Measurements from ENCODE around the gene CREB5. TPM values are rescaled to one million over a fixed set of nuclear protein-coding genes. Genes with fewer than 3 reads are reported as not detected.
"Not testable (repeated sequence)": the region's sequence is repeated elsewhere in the genome, so short reads cannot be mapped to it uniquely, and the experiment has no call there.

Gene CREB5
- total and polyA plus RNA-seq, 7 donors, result 0.86 to 33.8 (median 16.6) TPM

DNA sequence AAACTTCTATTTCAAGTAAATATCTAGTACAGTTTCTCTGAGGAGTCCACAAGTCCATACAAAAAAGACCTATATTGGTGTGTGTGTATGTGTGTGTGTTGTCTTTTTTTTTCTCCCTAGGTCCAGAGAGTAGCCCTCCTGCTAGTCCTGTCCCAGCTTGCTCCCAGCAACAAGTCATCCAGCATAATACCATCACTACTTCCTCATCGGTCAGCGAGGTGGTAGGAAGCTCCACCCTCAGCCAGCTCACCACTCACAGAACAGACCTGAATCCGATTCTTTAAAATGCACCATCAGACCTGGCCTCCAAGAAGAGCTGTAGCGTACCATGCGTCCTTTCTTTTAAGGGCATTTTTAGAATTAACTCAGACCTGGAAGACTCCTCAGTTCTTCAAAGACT, 406.7 kb downstream of the CREB5 start:
- no peak for DNase-seq

DNA sequence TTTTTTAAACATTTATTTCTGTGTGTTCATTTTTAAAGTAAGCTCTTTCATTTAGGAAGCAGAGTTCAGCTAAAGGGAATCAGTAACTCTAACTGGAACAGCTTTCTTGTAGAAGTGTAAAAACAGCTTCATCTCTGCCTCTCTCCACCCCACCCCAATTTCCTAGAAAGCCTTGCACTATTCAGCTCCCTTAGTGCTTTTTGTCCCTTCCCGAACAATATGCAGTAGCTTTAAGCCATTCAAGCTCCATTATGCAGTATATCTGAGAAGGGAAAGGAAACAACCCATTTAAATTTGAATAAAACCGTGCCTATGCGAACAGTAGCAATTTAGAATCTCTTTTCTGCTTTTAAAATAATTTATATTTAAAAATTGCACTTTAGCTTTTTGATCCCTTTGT, 411.3 kb downstream of the CREB5 start:
- WGBS, 3 donors, result 87 to 94% (median 94%) methylated on average over 3 of the region's 3 CpGs
- DNase-seq (no peak), ATAC-seq (no peak)

More for the DNA sequence above, 406.7 kb downstream of the CREB5 start:
- no peak for ATAC-seq
- Histone ChIP-seq H3K27me3 (ENCODE audit: insufficient read depth in 3 of 3, low read length in 2 of 3) (no peaks in the 10 kb centered on the region), H3K4me3 (no peak overlapping the region), H3K36me3 (ENCODE audit: insufficient read depth in 1 of 2, low read depth in 1 of 2) (peaks cover 0 to 20% of the 10 kb centered on the region in 2 donors), H3K27ac (no peak overlapping the region), H3K4me1 (peaks cover 4% of the 10 kb centered on the region), H3K9me3 (no peaks in the 10 kb centered on the region)
- TF ChIP-seq, protein P1, sequence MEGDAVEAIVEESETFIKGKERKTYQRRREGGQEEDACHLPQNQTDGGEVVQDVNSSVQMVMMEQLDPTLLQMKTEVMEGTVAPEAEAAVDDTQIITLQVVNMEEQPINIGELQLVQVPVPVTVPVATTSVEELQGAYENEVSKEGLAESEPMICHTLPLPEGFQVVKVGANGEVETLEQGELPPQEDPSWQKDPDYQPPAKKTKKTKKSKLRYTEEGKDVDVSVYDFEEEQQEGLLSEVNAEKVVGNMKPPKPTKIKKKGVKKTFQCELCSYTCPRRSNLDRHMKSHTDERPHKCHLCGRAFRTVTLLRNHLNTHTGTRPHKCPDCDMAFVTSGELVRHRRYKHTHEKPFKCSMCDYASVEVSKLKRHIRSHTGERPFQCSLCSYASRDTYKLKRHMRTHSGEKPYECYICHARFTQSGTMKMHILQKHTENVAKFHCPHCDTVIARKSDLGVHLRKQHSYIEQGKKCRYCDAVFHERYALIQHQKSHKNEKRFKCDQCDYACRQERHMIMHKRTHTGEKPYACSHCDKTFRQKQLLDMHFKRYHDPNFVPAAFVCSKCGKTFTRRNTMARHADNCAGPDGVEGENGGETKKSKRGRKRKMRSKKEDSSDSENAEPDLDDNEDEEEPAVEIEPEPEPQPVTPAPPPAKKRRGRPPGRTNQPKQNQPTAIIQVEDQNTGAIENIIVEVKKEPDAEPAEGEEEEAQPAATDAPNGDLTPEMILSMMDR (IDR thresholded peaks at IDR 0.05), result no peak
- intact Hi-C loops (cut with DNase I), result no loop called here
- WGBS, 3 donors, result 88 to 95% (median 89%) methylated on average over 5 of the region's 5 CpGs

DNA sequence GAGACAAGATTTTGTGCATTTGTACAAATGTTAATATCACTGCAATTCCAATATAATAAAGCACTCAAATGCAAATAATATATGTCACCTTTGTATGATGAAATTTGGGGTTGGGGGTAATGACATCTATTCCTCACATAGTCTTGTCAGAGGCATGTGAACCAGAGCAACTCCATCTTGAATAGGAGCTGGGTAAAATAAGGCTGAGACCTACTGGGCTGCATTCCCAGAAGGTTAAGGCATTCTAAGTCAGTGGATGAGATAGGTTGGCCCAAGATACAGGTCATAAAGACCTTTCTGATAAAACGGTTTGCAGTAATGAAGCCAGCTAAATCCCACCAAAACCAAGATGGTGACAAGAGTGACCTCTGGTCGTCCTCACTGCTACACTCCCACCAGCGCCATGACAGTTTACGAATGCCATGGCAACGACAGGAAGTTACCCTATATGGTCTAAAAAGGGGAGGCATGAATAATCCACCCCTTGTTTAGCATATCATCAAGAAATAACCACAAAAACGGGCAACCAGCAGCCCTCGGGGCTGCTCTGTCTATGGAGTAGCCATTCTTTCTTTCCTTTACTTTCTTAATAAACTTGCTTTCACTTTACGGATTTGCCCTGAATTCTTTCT, 413.6 kb downstream of the CREB5 start:
- H3K36me3 ChIP-seq (ENCODE audit: insufficient read depth in 1 of 2, low read depth in 1 of 2); H3K4me3 ChIP-seq; H3K4me1 ChIP-seq; DNase-seq; intact Hi-C loops (cut with DNase I); H3K27me3 ChIP-seq (ENCODE audit: insufficient read depth in 3 of 3, low read length in 2 of 3); H3K27ac ChIP-seq; H3K9me3 ChIP-seq; ATAC-seq: not testable (repeated sequence)
- WGBS, 3 donors, result 86 to 93% (median 90%) methylated on average over 8 of the region's 8 CpGs

More for the DNA sequence above, 411.3 kb downstream of the CREB5 start:
- Histone ChIP-seq H3K27ac (no peak overlapping the region), H3K36me3 (ENCODE audit: insufficient read depth in 1 of 2, low read depth in 1 of 2) (peaks cover 0 to 16% of the 10 kb centered on the region in 2 donors), H3K4me1 (no peaks in the 10 kb centered on the region), H3K9me3 (no peaks in the 10 kb centered on the region), H3K4me3 (no peak overlapping the region), H3K27me3 (ENCODE audit: insufficient read depth in 3 of 3, low read length in 2 of 3) (no peaks in the 10 kb centered on the region)
- TF ChIP-seq, protein P1 (IDR thresholded peaks at IDR 0.05), result no peak
- intact Hi-C loops (cut with DNase I), result no loop called here

DNA sequence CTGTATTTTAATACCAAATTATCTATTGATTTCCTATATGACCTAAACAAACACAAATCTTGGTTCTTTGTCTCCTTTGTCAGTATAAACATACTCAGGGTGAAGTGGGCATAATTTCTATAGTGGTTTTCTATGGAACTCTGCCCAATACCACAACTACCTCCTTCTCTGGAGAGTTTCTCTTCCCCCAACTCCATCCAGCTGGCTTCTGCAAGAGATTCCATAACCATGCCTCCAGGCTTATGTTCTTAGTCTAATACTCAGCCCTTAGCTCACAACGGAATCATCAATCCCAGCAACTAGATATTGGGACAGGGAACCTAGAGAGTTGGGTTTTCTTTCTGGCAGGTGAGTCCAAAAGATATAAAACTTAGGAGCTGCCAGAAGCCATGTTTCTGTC, 418.5 kb downstream of the CREB5 start:
- no peaks in the 10 kb centered on the region for H3K27me3 ChIP-seq (ENCODE audit: insufficient read depth in 3 of 3, low read length in 2 of 3)
- no peak for DNase-seq
- intact Hi-C loops (cut with DNase I), result no loop called here
- no peaks in the 10 kb centered on the region for H3K4me1 ChIP-seq
- H3K9me3 ChIP-seq, result no peaks in the 10 kb centered on the region
- no peak for ATAC-seq
- TF ChIP-seq, protein P1 (IDR thresholded peaks at IDR 0.05), result no peak
- no peak overlapping the region for H3K27ac ChIP-seq
- WGBS, 3 donors, result 29 to 54% (median 48%) methylated on average over 1 of the region's 1 CpG
- no peaks in the 10 kb centered on the region for H3K36me3 ChIP-seq (ENCODE audit: insufficient read depth in 1 of 2, low read depth in 1 of 2)
- H3K4me3 ChIP-seq, result no peak overlapping the region

DNA sequence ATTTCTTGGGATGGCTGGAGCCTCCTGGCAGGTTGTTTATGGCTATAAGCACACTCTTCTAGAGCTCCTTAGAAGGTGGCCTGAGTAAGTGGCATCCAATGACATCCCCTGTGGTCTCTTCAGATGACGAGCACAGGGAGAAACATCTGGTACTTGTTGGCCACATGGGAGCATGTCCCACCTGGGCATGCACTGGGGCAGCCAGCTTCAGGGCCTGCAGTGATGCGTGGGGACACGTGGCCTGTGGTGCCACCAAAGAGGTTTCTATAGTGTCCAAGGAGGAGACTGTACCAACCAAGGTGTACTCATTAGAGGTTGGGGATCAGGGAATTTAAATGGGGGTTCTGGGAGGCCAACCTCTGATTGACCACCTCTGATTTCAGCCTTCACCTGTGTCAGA, 420.4 kb downstream of the CREB5 start:
- DNase-seq, result no peak
- intact Hi-C loops (cut with DNase I), result no loop called here
- Histone ChIP-seq H3K4me3 (no peak overlapping the region), H3K27ac (no peak overlapping the region), H3K36me3 (ENCODE audit: insufficient read depth in 1 of 2, low read depth in 1 of 2) (no peaks in the 10 kb centered on the region), H3K4me1 (no peaks in the 10 kb centered on the region), H3K27me3 (ENCODE audit: insufficient read depth in 3 of 3, low read length in 2 of 3) (no peaks in the 10 kb centered on the region), H3K9me3 (no peaks in the 10 kb centered on the region)
- WGBS, 3 donors, result 87 to 94% (median 91%) methylated on average over 3 of the region's 3 CpGs
- TF ChIP-seq, protein P1 (IDR thresholded peaks at IDR 0.05), result no peak
- no peak for ATAC-seq

Data from psoas muscle (tissue), 8 donors.